GM12878 (cell line): ENCODE measurements around the gene SLC36A2.

Source experiments
- BCL11A ChIP-seq: IDR thresholded peaks from 2 replicates; pipeline ENCODE4 v1.6.1; 2011; ENCODE audit warnings: low read depth, low read length
- CREB1 ChIP-seq: IDR thresholded peaks from 2 replicates; pipeline ENCODE4 v1.6.1; 2012; ENCODE audit warnings: low read depth, mild to moderate bottlenecking, inconsistent platforms
- EP300 ChIP-seq, 2 experiments: fragments of 150-350 bp in 1 of 2; IDR thresholded peaks; 2 replicates each; pipeline ENCODE4 v1.6.1; 2011 to 2012; ENCODE audit warnings: low read depth in 2 of 2, low read length in 2 of 2, borderline replicate concordance in 1 of 2, improper control_type of control experiment in 1 of 2, inconsistent platforms in 1 of 2; ENCODE audit not compliant: control insufficient read depth in 1 of 2
- ESRRA ChIP-seq: IDR thresholded peaks from 2 replicates; pipeline ENCODE4 v1.6.1; 2012; ENCODE audit warnings: mild to moderate bottlenecking, low read length, improper control_type of control experiment
- FOXK2 ChIP-seq: fragments of 450-650 bp; IDR thresholded peaks from 2 replicates; pipeline ENCODE4 v1.6.1; 2017; ENCODE audit warnings: mild to moderate bottlenecking, moderate library complexity
- GATAD2B ChIP-seq: fragments of 450-650 bp; conservative IDR thresholded peaks from 2 replicates; pipeline ENCODE4 v1.6.1; 2017; ENCODE audit warnings: low read depth, mild to moderate bottlenecking, moderate library complexity
- HCFC1 ChIP-seq: fragments of 150-350 bp; IDR thresholded peaks from 2 replicates; pipeline ENCODE4 v1.6.1; 2014; ENCODE audit warnings: low read length
- HDAC6 ChIP-seq: fragments of 200-600 bp; sonication (generic); IDR thresholded peaks from one replicate; pipeline ENCODE4 v1.8.0; 2017; ENCODE audit warnings: antibody characterized with exemption; ENCODE audit not compliant: unreplicated experiment
- POLR2AphosphoS5 ChIP-seq: IDR thresholded peaks from 2 replicates; pipeline ENCODE4 v1.6.1; 2011; ENCODE audit warnings: mild to moderate bottlenecking, low read length, inconsistent platforms
- SIN3A ChIP-seq: IDR thresholded peaks from 2 replicates; pipeline ENCODE4 v1.6.1; 2012; ENCODE audit warnings: low read depth, low read length, improper control_type of control experiment
- SMARCA5 ChIP-seq: fragments of 450-650 bp; IDR thresholded peaks from 2 replicates; pipeline ENCODE4 v1.6.1; 2017; ENCODE audit warnings: mild to moderate bottlenecking
- TF ChIP-seq, protein P1 (sequence below), 3 experiments: IDR thresholded peaks in 2 of 3; conservative IDR thresholded peaks in 1 of 3; 2 replicates each; pipeline ENCODE4 v1.5.1; 2011; ENCODE audit warnings: low read depth in 3 of 3, low read length in 3 of 3, mild to moderate bottlenecking in 3 of 3, control low read depth in 2 of 3, moderate library complexity in 2 of 3, inconsistent platforms in 1 of 3, mixed read lengths in 1 of 3; ENCODE audit not compliant: control insufficient read depth in 2 of 3, insufficient read depth in 1 of 3; ENCODE audit errors: extremely low read depth in 1 of 3
- TF ChIP-seq, protein P2 (sequence below): fragments of 450-650 bp; formaldehyde crosslinking; IDR thresholded peaks from 2 replicates; pipeline ENCODE4 v1.5.0; 2022; ENCODE audit warnings: mild to moderate bottlenecking, missing genetic modification characterization
- TF ChIP-seq, protein P3 (sequence below): IDR thresholded peaks from 2 replicates; pipeline ENCODE4 v1.6.1; 2012; ENCODE audit warnings: low read depth, low read length, improper control_type of control experiment

DNA sequence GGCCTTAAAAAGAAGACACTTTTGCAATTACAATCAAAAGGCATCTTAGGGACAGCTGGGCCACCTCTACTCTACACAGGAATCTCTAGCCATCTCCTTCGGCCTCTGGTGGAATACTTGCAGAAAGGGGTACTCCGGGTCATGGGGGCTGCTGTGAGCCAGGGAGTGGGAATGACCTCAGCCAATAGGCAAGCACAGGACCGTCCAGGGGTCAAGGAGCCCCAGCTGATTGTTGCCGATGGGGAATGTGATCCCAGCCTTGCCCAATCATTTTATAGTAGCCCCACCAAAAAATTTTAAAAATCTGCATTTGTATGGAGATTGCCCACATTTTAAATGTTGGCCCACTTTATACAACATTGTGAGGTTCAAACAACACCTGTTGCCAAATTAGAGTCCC lies 26.9 kb downstream of the SLC36A2 start:
- TF ChIP-seq POLR2AphosphoS5, result no peak
- TF ChIP-seq SIN3A, result no peak
- TF ChIP-seq, protein P1, sequence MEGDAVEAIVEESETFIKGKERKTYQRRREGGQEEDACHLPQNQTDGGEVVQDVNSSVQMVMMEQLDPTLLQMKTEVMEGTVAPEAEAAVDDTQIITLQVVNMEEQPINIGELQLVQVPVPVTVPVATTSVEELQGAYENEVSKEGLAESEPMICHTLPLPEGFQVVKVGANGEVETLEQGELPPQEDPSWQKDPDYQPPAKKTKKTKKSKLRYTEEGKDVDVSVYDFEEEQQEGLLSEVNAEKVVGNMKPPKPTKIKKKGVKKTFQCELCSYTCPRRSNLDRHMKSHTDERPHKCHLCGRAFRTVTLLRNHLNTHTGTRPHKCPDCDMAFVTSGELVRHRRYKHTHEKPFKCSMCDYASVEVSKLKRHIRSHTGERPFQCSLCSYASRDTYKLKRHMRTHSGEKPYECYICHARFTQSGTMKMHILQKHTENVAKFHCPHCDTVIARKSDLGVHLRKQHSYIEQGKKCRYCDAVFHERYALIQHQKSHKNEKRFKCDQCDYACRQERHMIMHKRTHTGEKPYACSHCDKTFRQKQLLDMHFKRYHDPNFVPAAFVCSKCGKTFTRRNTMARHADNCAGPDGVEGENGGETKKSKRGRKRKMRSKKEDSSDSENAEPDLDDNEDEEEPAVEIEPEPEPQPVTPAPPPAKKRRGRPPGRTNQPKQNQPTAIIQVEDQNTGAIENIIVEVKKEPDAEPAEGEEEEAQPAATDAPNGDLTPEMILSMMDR (IDR thresholded peaks at IDR 0.05 in 2 of 3, conservative IDR thresholded peaks at IDR 0.05 in 1 of 3; ENCODE audit: control insufficient read depth in 2 of 3, extremely low read depth in 1 of 3, insufficient read depth in 1 of 3, low read depth in 3 of 3, low read length in 3 of 3), result no peak
- TF ChIP-seq CREB1, result no peak
- TF ChIP-seq, protein P2, sequence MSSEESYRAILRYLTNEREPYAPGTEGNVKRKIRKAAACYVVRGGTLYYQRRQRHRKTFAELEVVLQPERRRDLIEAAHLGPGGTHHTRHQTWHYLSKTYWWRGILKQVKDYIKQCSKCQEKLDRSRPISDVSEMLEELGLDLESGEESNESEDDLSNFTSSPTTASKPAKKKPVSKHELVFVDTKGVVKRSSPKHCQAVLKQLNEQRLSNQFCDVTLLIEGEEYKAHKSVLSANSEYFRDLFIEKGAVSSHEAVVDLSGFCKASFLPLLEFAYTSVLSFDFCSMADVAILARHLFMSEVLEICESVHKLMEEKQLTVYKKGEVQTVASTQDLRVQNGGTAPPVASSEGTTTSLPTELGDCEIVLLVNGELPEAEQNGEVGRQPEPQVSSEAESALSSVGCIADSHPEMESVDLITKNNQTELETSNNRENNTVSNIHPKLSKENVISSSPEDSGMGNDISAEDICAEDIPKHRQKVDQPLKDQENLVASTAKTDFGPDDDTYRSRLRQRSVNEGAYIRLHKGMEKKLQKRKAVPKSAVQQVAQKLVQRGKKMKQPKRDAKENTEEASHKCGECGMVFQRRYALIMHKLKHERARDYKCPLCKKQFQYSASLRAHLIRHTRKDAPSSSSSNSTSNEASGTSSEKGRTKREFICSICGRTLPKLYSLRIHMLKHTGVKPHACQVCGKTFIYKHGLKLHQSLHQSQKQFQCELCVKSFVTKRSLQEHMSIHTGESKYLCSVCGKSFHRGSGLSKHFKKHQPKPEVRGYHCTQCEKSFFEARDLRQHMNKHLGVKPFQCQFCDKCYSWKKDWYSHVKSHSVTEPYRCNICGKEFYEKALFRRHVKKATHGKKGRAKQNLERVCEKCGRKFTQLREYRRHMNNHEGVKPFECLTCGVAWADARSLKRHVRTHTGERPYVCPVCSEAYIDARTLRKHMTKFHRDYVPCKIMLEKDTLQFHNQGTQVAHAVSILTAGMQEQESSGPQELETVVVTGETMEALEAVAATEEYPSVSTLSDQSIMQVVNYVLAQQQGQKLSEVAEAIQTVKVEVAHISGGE (CRISPR knock-in tag), result no peak
- no peak for TF ChIP-seq FOXK2
- no peak for TF ChIP-seq ESRRA
- no peak for TF ChIP-seq HDAC6
- no peak for TF ChIP-seq BCL11A
- no peak for TF ChIP-seq SMARCA5
- TF ChIP-seq EP300 (IDR thresholded peaks at IDR 0.05; ENCODE audit: borderline replicate concordance in 1 of 2, control insufficient read depth in 1 of 2, low read depth in 2 of 2, low read length in 2 of 2), result no peak
- TF ChIP-seq, protein P3, sequence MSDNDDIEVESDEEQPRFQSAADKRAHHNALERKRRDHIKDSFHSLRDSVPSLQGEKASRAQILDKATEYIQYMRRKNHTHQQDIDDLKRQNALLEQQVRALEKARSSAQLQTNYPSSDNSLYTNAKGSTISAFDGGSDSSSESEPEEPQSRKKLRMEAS, result no peak
- TF ChIP-seq GATAD2B, result no peak
- TF ChIP-seq HCFC1, result no peak
